A673 (cell line): Measurements from ENCODE around the gene TSHZ2.

Experiments
- CTCF ChIP-seq: fragments of 300-800, 200-600 bp; sonication (generic); conservative IDR thresholded peaks from 2 replicates; pipeline ENCODE4 v1.5.1; 2017; ENCODE audit warnings: low read depth, mild to moderate bottlenecking, antibody characterized with exemption, low read length, moderate library complexity, mixed read lengths
- EZH2 ChIP-seq: fragments of 200-600 bp; sonication (generic); IDR thresholded peaks from 2 replicates; pipeline ENCODE4 v1.6.1; 2017; ENCODE audit warnings: borderline replicate concordance, low read depth, mild to moderate bottlenecking, mixed read lengths, antibody characterized with exemption, low read length; ENCODE audit not compliant: poor library complexity, severe bottlenecking

GRCh38 chr20:53223626-53224172 is 251.5 kb downstream of the TSHZ2 start:
- TF ChIP-seq CTCF: no peak
- no peak for TF ChIP-seq EZH2
